Vagina (tissue), 2 donors: ENCODE data around the gene VPS37D. TPM values are rescaled to one million over a fixed set of nuclear protein-coding genes. Genes with fewer than 3 reads are reported as not detected.
"Not testable (repeated sequence)": the region's sequence is repeated elsewhere in the genome, so short reads cannot be mapped to it uniquely, and the experiment has no call there.

ENCODE experiments used
- DNase-seq, 2 donors: peaks; one replicate each; pipeline ENCODE4 v3.0.0-alpha.2; 2017; ENCODE audit errors: extremely low spot score in 2 of 2
- H3K27ac ChIP-seq: fragments of 200-600 bp; sonication (generic); one replicate; pipeline ENCODE4 v1.5.1; 2019
- H3K27me3 ChIP-seq: fragments of 200-600 bp; sonication (generic); one replicate; pipeline ENCODE4 v1.5.1; 2019
- H3K36me3 ChIP-seq, 2 donors: fragments of 200-600 bp; sonication (generic); one replicate each; pipeline ENCODE4 v1.5.1; 2017 to 2019
- H3K4me1 ChIP-seq: fragments of 200-600 bp; sonication (generic); one replicate; pipeline ENCODE4 v1.5.1; 2019
- H3K4me3 ChIP-seq, 2 donors: fragments of 200-600 bp; sonication (generic); 1 replicate in 1 of 2; 2 replicates in 1 of 2; pipeline ENCODE4 v1.5.1; 2016 to 2019
- H3K9me3 ChIP-seq: fragments of 200-600 bp; sonication (generic); one replicate; pipeline ENCODE4 v1.5.1; 2019
- POLR2A ChIP-seq, 2 donors: fragments of 450-650 bp; IDR thresholded peaks; one replicate each; pipeline ENCODE4 v1.6.1; 2017; ENCODE audit warnings: antibody characterized with exemption in 2 of 2, mild to moderate bottlenecking in 2 of 2, moderate library complexity in 2 of 2
- POLR2AphosphoS5 ChIP-seq, 2 donors: sonication (generic); formaldehyde crosslinking; IDR thresholded peaks; one replicate each; pipeline ENCODE4 v1.9.0; 2017; ENCODE audit warnings: antibody characterized with exemption in 2 of 2, mild to moderate bottlenecking in 2 of 2, low read depth in 1 of 2; ENCODE audit not compliant: insufficient read depth in 1 of 2
- intact Hi-C: fragments of 100-400 bp; cut with DNase I; formaldehyde crosslinking; loops from one replicate; pipeline ENCODE4 v1.15.1; 2023
- total RNA-seq: library from RNA; depleted of rRNA; stranded (reverse); fragments of >200 nt; gene quantifications from one replicate; pipeline ENCODE4 v1.2.3, GENCODE V29; 2016
- TF ChIP-seq, protein P1 (sequence below), 3 experiments: fragments of 450-650 bp in 2 of 3; fragments of 200-600 bp in 1 of 3; sonication (generic) in 1 of 3; IDR thresholded peaks; one replicate each; pipeline ENCODE4 v1.5.1; 2017 to 2019; ENCODE audit warnings: antibody characterized with exemption in 3 of 3, mild to moderate bottlenecking in 2 of 3, moderate library complexity in 2 of 3

The VPS37D gene
- total RNA-seq, 1 donor from 2014 or later = 5.4 TPM

DNA sequence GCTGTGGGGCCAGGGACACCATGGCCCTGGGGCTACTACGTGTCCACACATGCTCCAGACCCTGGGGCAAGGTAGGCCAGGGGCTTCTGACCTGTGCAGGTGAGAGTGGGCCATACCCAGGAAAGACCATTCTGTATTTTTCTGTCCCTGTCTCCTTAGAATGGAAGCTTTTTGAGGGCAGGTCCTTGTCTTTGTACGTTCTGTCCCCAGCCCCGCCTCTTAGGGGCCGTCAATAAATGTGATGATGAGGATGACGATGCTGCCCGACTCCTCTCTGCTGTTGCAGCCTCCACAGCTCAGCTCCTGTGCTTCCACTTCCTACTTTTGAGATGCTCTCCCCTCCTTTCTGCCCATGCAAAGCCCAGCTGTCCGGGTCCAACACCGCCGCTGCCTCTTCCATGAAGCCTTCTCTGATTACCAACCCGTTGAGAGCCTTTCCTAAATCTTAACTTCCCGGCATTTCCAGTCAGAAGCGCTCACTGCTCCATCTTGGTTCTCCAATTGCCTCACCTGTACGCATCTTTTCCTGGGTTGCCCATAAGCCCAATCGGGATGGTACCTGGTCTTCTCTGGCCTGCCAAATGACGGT lies 4.3 kb downstream of the VPS37D start:
- intact Hi-C loops = no loop called here
- TF ChIP-seq POLR2A (IDR thresholded peaks at IDR 0.05) = no peak
- TF ChIP-seq POLR2AphosphoS5 (IDR thresholded peaks at IDR 0.05; ENCODE audit: insufficient read depth in 1 of 2, low read depth in 1 of 2) = no peak
- TF ChIP-seq, protein P1, sequence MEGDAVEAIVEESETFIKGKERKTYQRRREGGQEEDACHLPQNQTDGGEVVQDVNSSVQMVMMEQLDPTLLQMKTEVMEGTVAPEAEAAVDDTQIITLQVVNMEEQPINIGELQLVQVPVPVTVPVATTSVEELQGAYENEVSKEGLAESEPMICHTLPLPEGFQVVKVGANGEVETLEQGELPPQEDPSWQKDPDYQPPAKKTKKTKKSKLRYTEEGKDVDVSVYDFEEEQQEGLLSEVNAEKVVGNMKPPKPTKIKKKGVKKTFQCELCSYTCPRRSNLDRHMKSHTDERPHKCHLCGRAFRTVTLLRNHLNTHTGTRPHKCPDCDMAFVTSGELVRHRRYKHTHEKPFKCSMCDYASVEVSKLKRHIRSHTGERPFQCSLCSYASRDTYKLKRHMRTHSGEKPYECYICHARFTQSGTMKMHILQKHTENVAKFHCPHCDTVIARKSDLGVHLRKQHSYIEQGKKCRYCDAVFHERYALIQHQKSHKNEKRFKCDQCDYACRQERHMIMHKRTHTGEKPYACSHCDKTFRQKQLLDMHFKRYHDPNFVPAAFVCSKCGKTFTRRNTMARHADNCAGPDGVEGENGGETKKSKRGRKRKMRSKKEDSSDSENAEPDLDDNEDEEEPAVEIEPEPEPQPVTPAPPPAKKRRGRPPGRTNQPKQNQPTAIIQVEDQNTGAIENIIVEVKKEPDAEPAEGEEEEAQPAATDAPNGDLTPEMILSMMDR (IDR thresholded peaks at IDR 0.05) = no peak
- no peak overlapping the region for H3K4me3 ChIP-seq
- H3K27ac ChIP-seq = no peak overlapping the region
- no peaks in the 10 kb centered on the region for H3K36me3 ChIP-seq
- H3K27me3 ChIP-seq = no peaks in the 10 kb centered on the region
- no peaks in the 10 kb centered on the region for H3K9me3 ChIP-seq
- H3K4me1 ChIP-seq = peaks cover 18% of the 10 kb centered on the region
- no peak for DNase-seq

DNA sequence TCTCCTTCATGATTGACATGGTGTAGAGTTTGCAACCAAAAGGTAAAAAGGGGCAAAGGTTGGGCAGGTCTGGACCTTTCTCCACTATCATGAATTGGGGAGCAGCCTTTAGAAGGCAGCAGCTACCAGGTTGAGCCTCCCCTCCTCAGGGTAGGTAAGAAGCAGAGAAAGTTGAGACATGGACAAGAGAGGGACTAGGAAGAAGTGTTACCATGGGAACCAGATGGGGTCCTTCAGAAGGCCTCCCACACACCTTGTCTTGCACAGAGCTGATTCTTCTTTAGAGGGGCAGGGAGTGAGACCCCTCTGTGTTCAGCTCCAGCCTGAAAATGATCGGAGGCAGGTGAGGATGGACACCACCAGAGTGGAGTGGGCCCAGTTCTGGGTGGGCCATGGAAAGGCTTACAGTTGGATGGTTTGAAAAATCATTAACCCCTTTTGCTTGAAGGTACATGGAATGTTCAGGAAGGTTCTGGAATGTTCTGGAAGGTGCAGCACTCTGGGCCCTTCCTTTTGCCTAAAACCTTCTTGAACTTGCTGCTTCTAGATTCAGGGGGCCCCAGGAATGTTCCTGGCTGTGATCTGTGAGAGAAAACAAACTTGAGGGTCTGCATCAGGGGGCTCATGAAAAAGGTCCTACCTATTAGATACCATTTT lies 7.0 kb downstream of the VPS37D start:
- Histone ChIP-seq H3K36me3 (no peaks in the 10 kb centered on the region), H3K9me3 (no peaks in the 10 kb centered on the region), H3K27ac (no peak overlapping the region), H3K27me3 (no peaks in the 10 kb centered on the region), H3K4me3 (no peak overlapping the region), H3K4me1 (peaks cover 3% of the 10 kb centered on the region)
- TF ChIP-seq POLR2A (IDR thresholded peaks at IDR 0.05) (no peak), POLR2AphosphoS5 (IDR thresholded peaks at IDR 0.05; ENCODE audit: insufficient read depth in 1 of 2, low read depth in 1 of 2) (no peak)
- intact Hi-C loops = no loop called here
- DNase-seq = no peak

- H3K36me3 ChIP-seq, H3K27ac ChIP-seq, intact Hi-C loops, H3K4me3 ChIP-seq, DNase-seq, H3K27me3 ChIP-seq, H3K9me3 ChIP-seq: not testable (repeated sequence)
- peaks cover 18% of the 10 kb centered on the region for H3K4me1 ChIP-seq
Measured at GRCh38 chr7:73676062-73676461, 8.4 kb downstream of the VPS37D start.

DNA sequence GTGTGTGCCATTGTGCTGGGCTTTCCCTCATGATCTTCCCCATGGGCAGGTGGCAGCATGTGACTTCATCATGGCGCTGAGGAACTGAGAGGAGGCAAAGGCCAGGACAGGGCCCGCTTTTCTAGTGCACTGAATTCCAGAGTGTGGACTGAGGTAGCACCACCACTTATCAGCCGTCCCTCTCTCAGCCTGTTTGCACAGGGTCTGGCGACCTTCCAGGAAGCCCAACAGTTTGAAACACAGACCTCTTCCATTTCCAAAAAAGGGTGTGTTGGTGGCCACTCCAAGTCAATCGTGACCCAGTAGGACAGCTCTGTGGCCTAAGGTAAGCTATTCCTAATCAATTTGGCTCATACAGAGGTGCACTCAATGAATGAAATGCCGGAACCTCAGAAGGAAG lies 11.2 kb downstream of the VPS37D start:
- Histone ChIP-seq H3K4me1 (peaks cover 37% of the 10 kb centered on the region), H3K36me3 (no peaks in the 10 kb centered on the region), H3K9me3 (no peaks in the 10 kb centered on the region), H3K4me3 (no peak overlapping the region), H3K27ac (no peak overlapping the region), H3K27me3 (no peaks in the 10 kb centered on the region)
- TF ChIP-seq POLR2AphosphoS5 (IDR thresholded peaks at IDR 0.05; ENCODE audit: insufficient read depth in 1 of 2, low read depth in 1 of 2) (no peak), POLR2A (IDR thresholded peaks at IDR 0.05) (no peak)
- TF ChIP-seq, protein P1 (IDR thresholded peaks at IDR 0.05) = no peak
- intact Hi-C loops = no loop called here
- no peak for DNase-seq

DNA sequence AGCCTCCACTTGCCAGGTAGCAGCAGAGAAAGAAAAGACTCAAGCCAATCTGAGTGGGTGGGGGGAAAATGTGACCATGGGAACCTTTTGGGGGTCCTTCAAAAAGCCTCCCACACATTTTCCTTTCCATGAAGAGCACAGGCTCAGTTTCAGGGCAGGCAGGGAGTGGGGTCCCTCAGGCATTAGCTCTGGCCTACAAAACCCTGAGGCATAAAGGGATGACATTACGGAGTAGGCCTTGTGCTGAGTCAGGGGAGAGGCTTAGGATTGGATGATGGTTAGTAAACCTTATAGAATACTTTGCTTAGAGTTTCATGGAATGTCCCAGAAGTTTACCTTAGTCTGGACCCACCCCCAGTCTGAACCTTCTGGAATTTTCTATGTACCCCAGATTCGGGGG lies 12.1 kb downstream of the VPS37D start:
- no peak overlapping the region for H3K4me3 ChIP-seq
- TF ChIP-seq, protein P1 (IDR thresholded peaks at IDR 0.05) = no peak
- no peak for TF ChIP-seq POLR2AphosphoS5 (IDR thresholded peaks at IDR 0.05; ENCODE audit: insufficient read depth in 1 of 2, low read depth in 1 of 2)
- no peak for TF ChIP-seq POLR2A (IDR thresholded peaks at IDR 0.05)

GRCh38 chr7:73680501-73680900 lies 12.9 kb downstream of the VPS37D start:
- TF ChIP-seq POLR2AphosphoS5 (IDR thresholded peaks at IDR 0.05; ENCODE audit: insufficient read depth in 1 of 2, low read depth in 1 of 2) = no peak
- no peak for TF ChIP-seq POLR2A (IDR thresholded peaks at IDR 0.05)
- TF ChIP-seq, protein P1 (IDR thresholded peaks at IDR 0.05) = no peak
- H3K4me3 ChIP-seq = no peak overlapping the region
- no peaks in the 10 kb centered on the region for H3K36me3 ChIP-seq
- intact Hi-C loops = no loop called here
- no peak overlapping the region for H3K27ac ChIP-seq
- H3K27me3 ChIP-seq = no peaks in the 10 kb centered on the region
- H3K4me1 ChIP-seq = peaks cover 53% of the 10 kb centered on the region
- DNase-seq = no peak
- H3K9me3 ChIP-seq = no peaks in the 10 kb centered on the region

More for the DNA sequence above, 12.1 kb downstream of the VPS37D start:
- no peak for DNase-seq
- H3K27me3 ChIP-seq = no peaks in the 10 kb centered on the region
- H3K36me3 ChIP-seq = no peaks in the 10 kb centered on the region
- intact Hi-C loops = no loop called here
- H3K27ac ChIP-seq = no peak overlapping the region
- H3K4me1 ChIP-seq = peaks cover 45% of the 10 kb centered on the region
- H3K9me3 ChIP-seq = no peaks in the 10 kb centered on the region
